ENCODE results near the gene GLT8D1.
"Not testable (repeated sequence)": the region's sequence is repeated elsewhere in the genome, so short reads cannot be mapped to it uniquely, and the experiment has no call there.

The GLT8D1 gene

DNA sequence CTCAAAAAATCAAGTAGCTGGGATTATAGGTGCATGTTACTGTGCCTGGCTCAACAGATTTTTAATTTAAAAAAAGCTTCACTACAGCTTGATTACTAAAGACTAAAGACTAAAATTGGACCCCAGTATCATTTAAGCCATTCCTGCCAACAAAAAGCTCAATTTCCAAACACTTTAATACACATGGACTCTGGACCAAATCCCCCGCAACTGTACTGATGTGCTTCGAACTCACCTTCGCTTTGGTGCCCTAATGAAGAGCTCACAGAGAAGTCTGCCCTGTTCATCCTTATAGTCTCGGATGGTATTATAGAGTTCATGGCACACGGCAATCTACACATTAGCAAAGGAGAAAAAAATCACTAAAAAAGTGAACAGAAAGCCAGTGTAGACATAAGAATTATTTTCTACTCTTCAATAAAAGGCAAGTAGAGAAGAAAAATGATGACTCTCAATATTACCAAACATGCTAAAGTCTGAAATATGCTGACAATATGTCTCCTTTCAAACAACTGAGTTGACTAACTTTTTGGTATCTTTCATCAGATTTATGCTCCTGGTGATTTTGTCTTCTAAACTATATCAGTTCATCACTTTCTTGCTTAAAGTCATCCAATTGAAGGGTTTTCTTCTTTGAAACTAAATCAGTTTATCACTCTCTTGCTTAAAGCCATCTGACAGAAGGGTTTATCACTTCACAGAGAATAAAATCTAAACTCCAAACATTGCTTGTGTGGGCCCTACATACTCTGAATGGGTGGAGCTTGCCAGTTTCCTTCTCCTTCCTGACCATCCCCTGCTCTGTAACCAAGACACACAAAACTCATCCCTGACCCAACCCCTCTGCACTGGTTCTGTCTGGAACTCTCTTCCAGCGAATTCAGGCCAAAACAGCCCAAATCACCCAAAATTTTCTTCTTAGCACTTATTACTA lies 27.1 kb downstream of the GLT8D1 start:
- no peak for DNase-seq

GRCh38 chr3:52676201-52676600 lies 29.4 kb downstream of the GLT8D1 start:
- DNase-seq, result not testable (repeated sequence)

DNA sequence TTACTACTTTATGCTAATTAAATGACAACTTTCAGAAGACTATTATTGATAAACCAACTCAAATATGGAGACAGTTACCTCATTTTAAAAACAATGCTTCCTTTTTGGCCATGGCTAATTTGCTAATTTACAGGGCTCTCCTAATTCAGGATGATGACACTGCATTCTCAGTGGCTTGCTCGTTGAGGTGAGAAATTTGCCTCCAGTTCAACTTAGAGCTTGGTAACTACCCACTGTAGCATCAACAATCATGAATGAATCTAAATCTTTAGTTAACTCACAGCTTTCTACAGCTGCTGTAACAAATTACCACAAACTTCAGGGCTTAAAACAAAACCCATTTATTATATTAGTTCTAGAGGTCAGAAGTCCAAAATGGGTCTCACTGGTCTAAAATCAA lies 33.9 kb downstream of the GLT8D1 start:
- DNase-seq, result no peak

GRCh38 chr3:52670621-52671521 lies 34.7 kb downstream of the GLT8D1 start:
- DNase-seq, result peak; percentile 37

DNA sequence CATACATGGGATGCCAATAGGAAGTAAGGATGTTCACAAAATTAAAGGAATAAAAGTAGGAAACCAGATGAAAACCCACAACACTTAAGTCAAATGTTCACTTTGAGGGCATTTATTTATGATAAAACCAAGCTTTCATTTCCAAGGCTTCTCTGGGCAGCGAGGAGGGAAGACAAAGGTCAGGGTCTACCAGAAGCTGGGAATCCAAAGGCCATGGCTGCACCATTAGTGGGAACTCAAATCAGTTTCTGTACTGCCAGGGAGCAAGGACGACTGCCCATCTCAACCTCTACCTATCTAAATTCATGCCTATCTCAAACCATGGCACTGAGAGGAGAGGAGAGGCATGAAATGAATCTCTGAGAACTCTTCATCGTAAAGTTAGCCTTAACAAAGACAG lies 42.5 kb downstream of the GLT8D1 start:
- no peak for DNase-seq

DNA sequence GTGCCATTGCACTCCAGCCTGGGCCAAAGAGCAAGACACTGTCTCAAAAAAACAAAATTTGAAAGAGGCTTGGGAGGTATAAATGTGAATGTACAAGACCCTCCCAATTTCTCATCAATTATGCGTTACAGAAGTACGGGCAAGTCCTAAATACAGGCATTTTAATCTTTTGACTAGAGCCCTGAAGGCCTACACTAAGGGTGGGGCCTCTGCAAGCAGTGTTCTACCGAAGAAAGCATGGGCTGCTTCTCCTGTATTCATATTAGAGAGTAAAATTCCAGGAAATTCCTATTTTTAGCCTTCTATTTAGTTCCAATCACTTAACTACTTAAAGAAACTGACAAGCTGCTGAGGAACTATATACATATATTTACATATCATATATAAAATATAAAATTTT lies 45.5 kb downstream of the GLT8D1 start:
- DNase-seq, result no peak

- no peak for DNase-seq
Observed at GRCh38 chr3:52655895-52656294, 49.7 kb downstream of the GLT8D1 start.

DNA sequence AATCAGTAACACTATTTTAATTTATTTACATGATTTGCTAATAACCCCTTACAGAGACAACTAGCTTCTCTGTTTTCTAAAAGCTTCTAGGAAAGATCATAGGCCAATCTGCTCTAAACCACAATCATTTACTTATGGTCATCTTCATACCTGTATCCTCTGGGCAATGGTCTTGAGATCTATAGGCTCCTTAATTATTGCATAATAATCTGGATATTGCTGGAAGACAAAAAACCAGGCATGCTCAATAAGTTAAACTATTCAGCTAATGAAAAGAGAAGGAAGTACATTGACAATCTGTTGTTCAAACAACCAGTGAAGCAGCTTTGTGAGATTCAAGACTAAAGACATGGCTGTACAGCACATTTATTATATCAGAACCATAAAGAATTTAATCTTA lies 54.0 kb downstream of the GLT8D1 start:
- no peak for DNase-seq

DNA sequence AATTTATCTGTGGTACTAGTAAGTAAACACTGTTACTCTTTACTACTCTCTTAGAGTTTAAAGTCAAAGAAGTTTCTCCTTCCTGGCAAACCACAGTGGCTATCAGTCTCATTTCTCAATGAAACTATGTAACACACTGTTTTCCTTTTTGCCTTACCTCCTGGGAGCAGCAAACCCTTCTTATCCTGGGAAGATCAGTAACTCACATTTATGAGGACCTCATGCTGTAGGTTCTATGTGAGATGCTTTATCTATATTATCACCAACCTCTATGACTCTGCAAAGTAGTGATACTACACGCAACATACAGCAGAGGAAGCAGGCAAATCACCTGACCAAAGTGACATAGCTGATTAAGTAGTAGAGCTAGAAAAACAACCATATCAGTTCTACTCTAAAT lies 55.2 kb downstream of the GLT8D1 start:
- no peak for DNase-seq

DNA sequence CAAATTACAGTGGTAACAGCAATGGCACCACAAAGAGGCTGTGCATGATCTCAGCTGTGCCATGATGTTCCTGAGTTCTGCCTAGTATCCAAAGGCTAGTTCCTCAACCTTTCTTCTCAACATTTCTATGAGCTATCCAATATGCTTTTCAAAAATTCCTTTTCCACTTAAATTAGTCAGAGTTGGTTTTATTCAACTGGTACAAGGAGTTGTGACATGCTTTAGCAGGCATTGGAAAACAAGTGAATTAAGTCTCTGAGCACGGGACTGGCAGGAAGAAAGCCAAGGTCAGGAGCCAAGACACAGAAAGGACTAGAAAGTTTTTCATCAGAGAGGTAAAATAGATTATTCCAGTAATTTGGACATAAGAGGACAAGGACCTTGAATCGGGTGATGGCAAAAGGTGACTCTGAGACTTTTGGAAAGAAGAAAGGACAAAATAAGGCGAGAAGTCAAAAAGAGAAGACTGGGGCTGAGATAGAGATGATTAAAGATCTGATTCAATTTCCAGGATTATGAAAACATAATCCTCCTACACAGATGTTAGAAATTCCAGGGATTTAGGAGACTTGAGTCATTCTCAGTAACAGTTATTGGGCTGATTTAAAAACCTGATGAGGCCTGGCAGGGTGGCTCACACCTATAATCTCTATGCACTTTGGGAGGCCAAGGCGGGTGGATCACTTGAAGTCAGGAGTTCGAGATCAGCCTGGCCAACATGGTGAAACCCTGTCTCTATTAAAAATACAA lies 56.0 kb downstream of the GLT8D1 start:
- DNase-seq, result no peak

DNA sequence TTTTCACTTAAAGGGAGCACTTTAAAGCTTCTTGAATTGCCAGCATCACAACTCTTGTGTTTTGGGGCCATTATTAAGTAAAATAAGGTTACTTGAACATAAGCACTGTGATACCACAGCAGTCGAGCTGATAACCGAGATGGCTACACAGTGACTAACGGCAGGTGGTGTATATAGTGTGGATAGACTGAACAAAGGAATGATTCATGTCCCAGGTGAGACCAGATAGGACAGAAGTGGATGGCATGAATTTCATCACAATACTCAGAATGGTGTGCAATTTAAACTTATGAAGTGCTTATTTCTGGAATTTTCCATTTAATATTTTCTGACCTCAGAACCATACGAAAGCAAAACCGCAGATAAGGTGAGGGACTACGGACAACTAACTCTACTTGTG lies 60.0 kb downstream of the GLT8D1 start:
- no peak for DNase-seq
